SU-DHL-6 (cell line): ENCODE data around the gene RGS7.

Source experiments
- H2AFZ ChIP-seq: fragments of 200-600 bp; sonication (generic); 2 replicates; pipeline ENCODE4 v1.6.1; 2014; ENCODE audit warnings: low read depth, mild to moderate bottlenecking, moderate library complexity, mixed read lengths, antibody characterized with exemption, low read length; ENCODE audit not compliant: severe bottlenecking
- H3F3A ChIP-seq: fragments of 200-600 bp; shearing (Covaris generic); 2 replicates; pipeline ENCODE4 v1.6.0; 2016; ENCODE audit warnings: antibody characterized with exemption, mild to moderate bottlenecking; ENCODE audit not compliant: insufficient read depth
- H3K27ac ChIP-seq: fragments of 200-600 bp; sonication (generic); 2 replicates; pipeline ENCODE4 v1.5.1; 2016; ENCODE audit warnings: low read depth, mild to moderate bottlenecking, low read length, moderate library complexity, mixed read lengths
- H3K27me3 ChIP-seq: fragments of 200-600 bp; sonication (generic), shearing (Covaris generic); 2 replicates; pipeline ENCODE4 v1.6.0; 2014; ENCODE audit warnings: mild to moderate bottlenecking, low read length
- H3K36me3 ChIP-seq: fragments of 200-600 bp; sonication (generic); 2 replicates; pipeline ENCODE4 v1.6.1; 2014; ENCODE audit warnings: mild to moderate bottlenecking, low read length, mixed read lengths
- H3K4me2 ChIP-seq: fragments of 300-600, 200-600 bp; shearing (Covaris generic), sonication (generic); 2 replicates; pipeline ENCODE4 v1.6.0; 2014; ENCODE audit warnings: low read length, low read depth, mild to moderate bottlenecking; ENCODE audit not compliant: poor library complexity, severe bottlenecking
- H3K4me3 ChIP-seq: fragments of 200-600 bp; sonication (generic); 2 replicates; pipeline ENCODE4 v1.5.1; 2014; ENCODE audit warnings: antibody characterized with exemption, low read length, mild to moderate bottlenecking, mixed read lengths; ENCODE audit not compliant: insufficient read depth, poor library complexity, severe bottlenecking
- H3K79me2 ChIP-seq: fragments of 200-600 bp; sonication (generic); 2 replicates; pipeline ENCODE4 v1.6.1; 2014; ENCODE audit warnings: mild to moderate bottlenecking, low read length, moderate library complexity; ENCODE audit not compliant: insufficient read depth
- H3K9ac ChIP-seq: fragments of 200-600 bp; sonication (generic); 2 replicates; pipeline ENCODE4 v1.7.0; 2014; ENCODE audit warnings: mild to moderate bottlenecking, low read length
- H3K9me2 ChIP-seq: fragments of 200-600 bp; sonication (generic); replicated peaks from 2 replicates; pipeline ENCODE4 v1.6.1; 2014; ENCODE audit warnings: low read length; ENCODE audit not compliant: insufficient read depth
- H3K9me3 ChIP-seq: fragments of 200-600 bp; sonication (generic); 2 replicates; pipeline ENCODE4 v1.6.1; 2014; ENCODE audit warnings: low read length, mixed read lengths; ENCODE audit not compliant: insufficient read depth
- H4K20me1 ChIP-seq: fragments of 200-600 bp; sonication (generic); 2 replicates; pipeline ENCODE4 v1.6.1; 2014; ENCODE audit warnings: low read depth, mild to moderate bottlenecking, antibody characterized with exemption, low read length, moderate library complexity, mixed read lengths
- CTCF ChIP-seq: fragments of 200-600 bp; sonication (generic); IDR thresholded peaks from one replicate; pipeline ENCODE4 v1.5.1; 2017; ENCODE audit warnings: antibody characterized with exemption, mild to moderate bottlenecking, low read length, moderate library complexity; ENCODE audit not compliant: insufficient read depth, poor library complexity, severe bottlenecking
- EZH2phosphoT487 ChIP-seq: fragments of 200-600 bp; sonication (generic), shearing (Covaris generic); conservative IDR thresholded peaks from 2 replicates; pipeline ENCODE4 v1.6.1; 2018; ENCODE audit warnings: mild to moderate bottlenecking, antibody characterized with exemption, low read length, moderate library complexity, mixed read lengths

RGS7 gene

DNA sequence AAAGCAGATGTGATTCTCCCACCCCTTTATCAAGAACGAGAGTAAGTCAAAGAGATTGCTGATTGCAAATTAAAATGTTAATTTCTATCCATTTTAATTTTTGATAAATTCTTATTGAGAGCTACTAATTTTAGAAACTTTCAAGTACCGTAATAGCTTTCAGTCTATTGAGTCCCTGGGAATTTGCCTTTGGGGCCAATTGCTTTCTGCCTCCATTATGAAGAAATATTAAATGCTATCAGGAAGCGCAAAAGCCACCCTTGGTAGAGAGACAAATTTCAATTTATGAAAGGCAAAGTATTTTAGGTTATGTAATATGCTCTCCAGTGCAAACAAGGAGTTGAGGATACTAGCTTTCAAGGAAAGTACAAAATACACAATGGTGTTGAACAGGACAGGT is 332.2 kb downstream of the RGS7 start:
- H3K9me3 ChIP-seq, result no peaks in the 10 kb centered on the region
- TF ChIP-seq EZH2phosphoT487, result no peak
- TF ChIP-seq CTCF, result no peak
- no peak overlapping the region for H3K9ac ChIP-seq

GRCh38 chr1:241022366-241022765 is 334.6 kb downstream of the RGS7 start:
- Histone ChIP-seq H3K4me2 (no peak overlapping the region), H3K9me3 (no peaks in the 10 kb centered on the region), H3K27ac (no peak overlapping the region), H3K36me3 (no peaks in the 10 kb centered on the region), H4K20me1 (no peaks in the 10 kb centered on the region), H3K9ac (no peak overlapping the region), H3K4me3 (no peak overlapping the region), H3F3A (no peaks in the 10 kb centered on the region), H3K9me2 (no peaks in the 10 kb centered on the region), H3K27me3 (no peaks in the 10 kb centered on the region), H3K79me2 (no peaks in the 10 kb centered on the region), H2AFZ (no peak overlapping the region)
- TF ChIP-seq EZH2phosphoT487, result no peak
- TF ChIP-seq CTCF, result no peak

More for the DNA sequence above, 332.2 kb downstream of the RGS7 start:
- H3K79me2 ChIP-seq, result no peaks in the 10 kb centered on the region
- H3K4me2 ChIP-seq, result no peak overlapping the region
- H3K36me3 ChIP-seq, result no peaks in the 10 kb centered on the region
- no peak overlapping the region for H3K4me3 ChIP-seq
- H3K27ac ChIP-seq, result no peak overlapping the region
- H3F3A ChIP-seq, result no peaks in the 10 kb centered on the region
- H3K27me3 ChIP-seq, result no peaks in the 10 kb centered on the region
- H2AFZ ChIP-seq, result no peak overlapping the region
- no peaks in the 10 kb centered on the region for H4K20me1 ChIP-seq
- H3K9me2 ChIP-seq, result no peaks in the 10 kb centered on the region

GRCh38 chr1:241020851-241021697 is 335.9 kb downstream of the RGS7 start:
- no peaks in the 10 kb centered on the region for H4K20me1 ChIP-seq
- no peak for TF ChIP-seq CTCF
- no peak for TF ChIP-seq EZH2phosphoT487
- H3K27me3 ChIP-seq, result no peaks in the 10 kb centered on the region
- no peak overlapping the region for H2AFZ ChIP-seq
- no peaks in the 10 kb centered on the region for H3K9me2 ChIP-seq
- no peak overlapping the region for H3K27ac ChIP-seq
- no peaks in the 10 kb centered on the region for H3F3A ChIP-seq
- no peak overlapping the region for H3K4me2 ChIP-seq
- H3K9ac ChIP-seq, result no peak overlapping the region
- no peak overlapping the region for H3K4me3 ChIP-seq
- H3K79me2 ChIP-seq, result no peaks in the 10 kb centered on the region
- H3K9me3 ChIP-seq, result no peaks in the 10 kb centered on the region
- no peaks in the 10 kb centered on the region for H3K36me3 ChIP-seq
